Neuronal stem cell (in vitro differentiated cells): ENCODE results near the gene ARID5A.
"Not testable (repeated sequence)": the region's sequence is repeated elsewhere in the genome, so short reads cannot be mapped to it uniquely, and the experiment has no call there.

Experiments used
- DNase-seq: peaks from one replicate; pipeline ENCODE4 v3.0.0-alpha.2; 2013; ENCODE audit warnings: low spot score
- H2AFZ ChIP-seq: one replicate; pipeline ENCODE4 v1.6.1; 2013; ENCODE audit warnings: mild to moderate bottlenecking, low read length, inconsistent platforms
- H2AK5ac ChIP-seq: 2 replicates; pipeline ENCODE4 v1.6.1; 2013; ENCODE audit warnings: low read depth, mild to moderate bottlenecking, inconsistent platforms, low read length, moderate library complexity, mixed read lengths
- H2BK120ac ChIP-seq: 2 replicates; pipeline ENCODE4 v1.6.1; 2013; ENCODE audit warnings: low read depth, mild to moderate bottlenecking, inconsistent platforms, low read length, moderate library complexity, mixed read lengths
- H2BK12ac ChIP-seq: one replicate; pipeline ENCODE4 v1.6.1; 2013; ENCODE audit warnings: low read length, inconsistent platforms
- H2BK15ac ChIP-seq: 2 replicates; pipeline ENCODE4 v1.6.1; 2013; ENCODE audit warnings: mild to moderate bottlenecking, low read length, inconsistent platforms, mixed read lengths
- H2BK5ac ChIP-seq: one replicate; pipeline ENCODE4 v1.6.1; 2013; ENCODE audit warnings: inconsistent platforms, mild to moderate bottlenecking, low read length, moderate library complexity
- H3K14ac ChIP-seq: one replicate; pipeline ENCODE4 v1.6.1; 2013; ENCODE audit warnings: low read length, inconsistent platforms
- H3K18ac ChIP-seq: 2 replicates; pipeline ENCODE4 v1.6.1; 2013; ENCODE audit warnings: low read length, inconsistent platforms
- H3K23ac ChIP-seq: 2 replicates; pipeline ENCODE4 v1.6.1; 2013; ENCODE audit warnings: low read depth, mild to moderate bottlenecking, mixed read lengths, low read length, inconsistent platforms; ENCODE audit not compliant: poor library complexity
- H3K27ac ChIP-seq: replicated peaks from 3 replicates; pipeline ENCODE4 v1.5.1; 2013; ENCODE audit warnings: low read length, inconsistent platforms
- H3K27me3 ChIP-seq, 3 experiments: 2 replicates each; pipeline ENCODE4 v1.6.1; 2013; ENCODE audit warnings: low read length in 3 of 3, mild to moderate bottlenecking in 2 of 3, inconsistent platforms in 1 of 3, low read depth in 1 of 3, mixed read lengths in 1 of 3, moderate library complexity in 1 of 3; ENCODE audit not compliant: control insufficient read depth in 3 of 3, insufficient read depth in 3 of 3
- H3K36me3 ChIP-seq, 2 donors: replicated peaks in 1 of 2; 2 replicates each; pipeline ENCODE4 v1.6.1; 2013; ENCODE audit warnings: low read length in 2 of 2; ENCODE audit not compliant: control insufficient read depth in 2 of 2, insufficient read depth in 2 of 2
- H3K4ac ChIP-seq: 2 replicates; pipeline ENCODE4 v1.6.1; 2013; ENCODE audit warnings: inconsistent platforms, mild to moderate bottlenecking, low read length, moderate library complexity
- H3K4me1 ChIP-seq, 2 donors: 1 replicate in 1 of 2; 2 replicates in 1 of 2; pipeline ENCODE4 v1.6.1; 2013; ENCODE audit warnings: low read length in 2 of 2, low read depth in 1 of 2; ENCODE audit not compliant: control insufficient read depth in 2 of 2, insufficient read depth in 1 of 2
- H3K4me2 ChIP-seq: one replicate; pipeline ENCODE4 v1.6.1; 2013; ENCODE audit warnings: mild to moderate bottlenecking, low read length, inconsistent platforms; ENCODE audit not compliant: insufficient read depth, poor library complexity, severe bottlenecking
- H3K4me3 ChIP-seq, 2 donors: 2 replicates each; pipeline ENCODE4 v1.5.1; 2013; ENCODE audit warnings: low read length in 2 of 2, mild to moderate bottlenecking in 2 of 2, inconsistent platforms in 1 of 2, moderate library complexity in 1 of 2
- H3K79me1 ChIP-seq: one replicate; pipeline ENCODE4 v1.6.1; 2013; ENCODE audit warnings: low read depth, mild to moderate bottlenecking, inconsistent platforms, low read length, moderate library complexity
- H3K9ac ChIP-seq: one replicate; pipeline ENCODE4 v1.6.1; 2013; ENCODE audit warnings: mild to moderate bottlenecking, low read depth, low read length, inconsistent platforms; ENCODE audit not compliant: poor library complexity
- H3K9me3 ChIP-seq, 2 donors: replicated peaks in 1 of 2; 2 replicates each; pipeline versions ENCODE3 to v1.6.1; 2013; ENCODE audit warnings: low read length in 2 of 2, mild to moderate bottlenecking in 2 of 2, inconsistent platforms in 1 of 2, low read depth in 1 of 2, mixed read lengths in 1 of 2, moderate library complexity in 1 of 2; ENCODE audit not compliant: control insufficient read depth in 2 of 2, insufficient read depth in 1 of 2
- H4K8ac ChIP-seq: one replicate; pipeline ENCODE4 v1.6.1; 2013; ENCODE audit warnings: low read depth, mild to moderate bottlenecking, inconsistent platforms, low read length, moderate library complexity
- H4K91ac ChIP-seq: one replicate; pipeline ENCODE4 v1.6.1; 2013; ENCODE audit warnings: low read length, low read depth, mild to moderate bottlenecking, inconsistent platforms; ENCODE audit not compliant: poor library complexity
- WGBS, 2 donors: extraction: QIAGEN DNeasy Blood & Tissue Kit; methylation state at CpG; one replicate each; pipeline ENCODE4 v1.1.7; 2013; ENCODE audit warnings: missing lambda C conversion rate in 2 of 2, mixed read lengths in 1 of 2; ENCODE audit not compliant: insufficient read length in 2 of 2, insufficient replicate concordance in 1 of 2; ENCODE audit errors: extremely low coverage in 2 of 2; 5-methylcytosine and 5-hydroxymethylcytosine counted together

ARID5A gene

DNA sequence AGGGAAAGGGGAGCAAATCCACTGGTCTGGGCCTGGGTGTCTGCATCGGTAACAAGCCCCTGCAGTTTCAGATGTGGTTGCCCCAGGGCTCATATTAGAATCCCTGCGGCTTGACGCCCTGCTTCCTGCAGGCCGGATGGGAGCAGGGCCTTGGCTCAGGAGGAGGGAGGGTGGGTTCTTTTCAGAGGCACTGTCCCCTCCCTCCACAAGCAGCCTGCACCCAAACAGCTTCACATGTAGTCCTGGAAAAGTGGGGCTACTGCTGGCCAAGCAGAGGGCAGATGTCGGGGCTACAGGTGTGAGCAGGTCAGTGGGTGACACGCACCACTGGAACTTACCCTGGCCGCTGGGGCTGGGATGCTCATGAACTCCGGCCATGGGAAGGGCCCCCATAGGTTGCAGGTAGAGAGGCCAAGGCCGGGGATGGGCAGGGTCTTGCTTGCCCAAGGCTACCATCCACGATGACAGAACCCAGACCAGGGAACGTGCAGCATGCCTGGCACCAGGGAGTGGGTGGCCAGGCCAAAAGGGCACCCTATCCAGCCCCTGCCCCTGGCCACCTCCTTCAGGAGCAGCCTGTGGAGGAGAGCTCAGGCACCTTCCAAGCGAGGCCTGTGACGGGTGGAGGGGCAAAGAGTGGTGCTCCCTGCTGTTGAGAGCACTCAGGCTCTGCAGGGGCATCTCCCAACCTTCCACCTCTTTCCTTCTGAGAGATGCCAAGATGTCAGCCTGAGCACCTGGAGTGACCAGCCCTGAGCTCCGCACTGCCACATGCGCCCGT lies 16.8 kb downstream of the ARID5A start:
- H3K14ac ChIP-seq = no peak overlapping the region
- no peak overlapping the region for H3K4ac ChIP-seq
- H4K8ac ChIP-seq = no peak overlapping the region
- peaks cover 0 to 5% (median 0%) of the 10 kb centered on the region in 3 experiments for H3K27me3 ChIP-seq
- H4K91ac ChIP-seq = no peak overlapping the region
- peak overlapping the region; percentile 24 for H2BK5ac ChIP-seq
- H2BK120ac ChIP-seq = no peak overlapping the region
- no peak overlapping the region for H3K4me2 ChIP-seq
- H3K18ac ChIP-seq = no peak overlapping the region
- H3K23ac ChIP-seq = no peak overlapping the region
- H3K9me3 ChIP-seq = no peaks in the 10 kb centered on the region
- H3K27ac ChIP-seq = no peak overlapping the region
- peaks cover 0 to 11% of the 10 kb centered on the region in 2 donors for H3K36me3 ChIP-seq
- no peak overlapping the region for H2BK12ac ChIP-seq
- H3K79me1 ChIP-seq = no peaks in the 10 kb centered on the region
- H2BK15ac ChIP-seq = no peak overlapping the region
- WGBS, 2 donors = no CpG with 5 or more reads among the region's 16 CpGs
- H3K4me3 ChIP-seq = no peak overlapping the region
- no peak overlapping the region for H2AFZ ChIP-seq
- DNase-seq = no peak
- H3K4me1 ChIP-seq = no peaks in the 10 kb centered on the region
- peak overlapping the region; percentile 75 for H2AK5ac ChIP-seq
- H3K9ac ChIP-seq = no peak overlapping the region

DNA sequence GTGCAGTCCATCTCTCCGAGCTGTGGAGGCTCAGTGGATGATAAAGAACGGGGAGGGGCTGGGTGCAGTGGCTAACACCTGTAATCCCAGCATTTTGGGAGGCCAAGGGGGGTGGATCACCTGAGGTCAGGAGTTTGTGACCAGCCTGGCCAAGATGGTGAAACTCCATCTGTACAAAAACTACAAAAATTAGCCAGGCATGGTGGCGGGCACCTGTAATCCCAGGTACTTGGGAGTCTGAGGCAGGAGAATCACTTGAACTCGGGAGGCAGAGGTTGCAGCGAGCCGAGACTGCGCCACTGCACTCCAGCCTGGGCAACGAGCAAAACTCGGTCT lies 17.4 kb downstream of the ARID5A start:
- not testable (repeated sequence) for H3K9me3 ChIP-seq, H3K23ac ChIP-seq, H4K91ac ChIP-seq, H2BK12ac ChIP-seq, DNase-seq, H3K9ac ChIP-seq, H4K8ac ChIP-seq, H3K4me2 ChIP-seq, H3K18ac ChIP-seq, H3K4me1 ChIP-seq, H3K4me3 ChIP-seq, H2BK15ac ChIP-seq, H3K14ac ChIP-seq, H2BK120ac ChIP-seq, H3K4ac ChIP-seq, H3K27ac ChIP-seq, H3K79me1 ChIP-seq, H3K27me3 ChIP-seq
- Histone ChIP-seq H2BK5ac (peak overlapping the region; percentile 24), H2AK5ac (peak overlapping the region; percentile 75), H2AFZ (peak overlapping the region; percentile 79), H3K36me3 (peaks cover 0 to 11% of the 10 kb centered on the region in 2 donors)
- WGBS, 2 donors = no CpG with 5 or more reads among the region's 9 CpGs

DNA sequence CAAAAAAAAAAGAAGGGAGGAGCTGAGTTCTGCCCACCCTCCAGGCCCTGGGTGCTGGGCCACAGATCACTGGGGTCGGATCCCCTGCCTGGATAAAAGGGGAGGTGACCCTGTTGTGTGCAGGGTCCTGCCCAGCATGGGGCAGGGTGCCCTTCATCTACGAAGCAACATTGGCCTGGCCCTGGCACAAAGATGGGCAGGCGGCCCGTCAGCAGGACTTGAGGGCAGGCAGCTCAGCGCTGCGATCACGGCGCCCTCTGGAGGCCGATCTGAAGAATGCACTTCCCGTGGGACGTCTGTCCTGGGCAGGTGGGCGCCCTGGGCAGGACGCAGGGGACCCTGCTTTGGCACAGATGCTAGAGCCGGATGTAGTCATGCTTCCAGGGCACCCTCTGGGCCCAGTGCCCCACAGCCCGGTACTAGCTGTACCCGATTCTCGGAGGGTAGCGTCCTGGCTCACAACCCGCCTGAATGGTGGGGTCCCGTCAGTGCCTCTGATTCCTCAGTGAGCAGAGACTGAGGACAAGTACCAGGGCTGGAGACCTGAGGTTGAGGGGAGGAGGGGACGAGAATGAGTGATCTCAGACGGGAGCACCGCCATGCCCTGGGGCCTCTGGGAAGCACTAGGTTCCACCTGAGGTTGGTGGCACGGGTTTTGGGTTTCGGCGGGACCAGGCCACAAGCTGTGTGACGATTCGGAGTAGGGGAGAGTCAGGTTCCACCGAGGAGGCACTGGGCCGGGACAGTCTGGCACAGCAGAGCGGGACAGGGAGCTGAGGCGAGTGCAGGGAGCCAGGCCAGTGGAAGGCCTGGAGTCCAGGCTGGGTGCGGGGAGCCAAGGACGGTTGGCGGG lies 18.0 kb downstream of the ARID5A start:
- Histone ChIP-seq H3K9me3 (no peaks in the 10 kb centered on the region), H3K18ac (peak overlapping the region; percentile 67), H2BK120ac (peak overlapping the region; percentile 9), H3K36me3 (peaks cover 0 to 7% of the 10 kb centered on the region in 2 donors), H2BK12ac (no peak overlapping the region), H3K14ac (no peak overlapping the region), H3K9ac (no peak overlapping the region), H2AK5ac (peak overlapping the region; percentile 49), H3K27me3 (peaks cover 0 to 3% (median 0%) of the 10 kb centered on the region in 3 experiments), H4K8ac (no peak overlapping the region), H3K4me3 (no peak overlapping the region), H2BK5ac (peak overlapping the region; percentile 21), H3K23ac (peak overlapping the region; percentile 4), H4K91ac (no peak overlapping the region), H3K4me1 (no peaks in the 10 kb centered on the region), H2BK15ac (no peak overlapping the region), H3K79me1 (no peaks in the 10 kb centered on the region), H3K4ac (no peak overlapping the region), H2AFZ (peak overlapping the region; percentile 79), H3K27ac (no peak overlapping the region), H3K4me2 (peak overlapping the region; percentile 32)
- no CpG with 5 or more reads among the region's 35 CpGs for WGBS, 2 donors
- DNase-seq = peak; percentile 57

DNA sequence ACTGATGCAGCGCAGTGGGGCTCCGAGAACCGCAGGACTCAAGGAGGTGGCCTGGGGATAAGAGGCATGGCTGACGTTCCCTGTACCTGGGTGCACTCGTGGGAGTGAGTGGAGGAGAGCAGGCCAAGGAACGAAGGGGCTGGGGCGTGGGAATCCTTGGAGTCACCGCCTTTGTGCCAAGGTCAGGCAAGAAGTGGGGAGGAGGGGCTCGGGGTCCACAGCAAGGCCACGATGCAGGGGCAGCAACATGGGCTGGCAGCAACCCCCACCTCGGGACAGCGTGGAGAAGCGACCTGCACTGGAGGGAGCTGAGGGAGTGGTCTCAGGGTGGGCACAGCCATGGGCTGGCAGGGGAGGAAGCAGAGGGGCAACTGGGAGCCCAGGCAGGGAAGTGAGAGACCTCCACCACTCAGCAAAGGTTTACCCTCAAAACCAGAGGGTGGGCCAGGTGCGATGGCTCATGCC lies 18.6 kb downstream of the ARID5A start:
- Histone ChIP-seq H2BK15ac (no peak overlapping the region), H3K4me2 (no peak overlapping the region), H2BK5ac (peak overlapping the region; percentile 21), H3K9me3 (no peaks in the 10 kb centered on the region), H2AK5ac (peak overlapping the region; percentile 49), H3K27ac (no peak overlapping the region), H4K8ac (no peak overlapping the region), H3K4ac (no peak overlapping the region), H3K79me1 (no peaks in the 10 kb centered on the region), H3K27me3 (no peaks in the 10 kb centered on the region), H3K14ac (no peak overlapping the region), H2AFZ (no peak overlapping the region), H3K18ac (peak overlapping the region; percentile 29), H3K23ac (peak overlapping the region; percentile 40), H2BK12ac (peak overlapping the region; percentile 60), H3K4me3 (peak overlapping the region in 1 of 2 donors; percentile 30), H4K91ac (no peak overlapping the region), H3K36me3 (peaks cover 0 to 5% of the 10 kb centered on the region in 2 donors), H3K4me1 (no peaks in the 10 kb centered on the region), H3K9ac (peak overlapping the region; percentile 6), H2BK120ac (no peak overlapping the region)
- no CpG with 5 or more reads among the region's 14 CpGs for WGBS, 2 donors
- no peak for DNase-seq
